ENCODE results near the gene FURIN.
"Not testable (repeated sequence)": the region's sequence is repeated elsewhere in the genome, so short reads cannot be mapped to it uniquely, and the experiment has no call there.

Gene FURIN

DNA sequence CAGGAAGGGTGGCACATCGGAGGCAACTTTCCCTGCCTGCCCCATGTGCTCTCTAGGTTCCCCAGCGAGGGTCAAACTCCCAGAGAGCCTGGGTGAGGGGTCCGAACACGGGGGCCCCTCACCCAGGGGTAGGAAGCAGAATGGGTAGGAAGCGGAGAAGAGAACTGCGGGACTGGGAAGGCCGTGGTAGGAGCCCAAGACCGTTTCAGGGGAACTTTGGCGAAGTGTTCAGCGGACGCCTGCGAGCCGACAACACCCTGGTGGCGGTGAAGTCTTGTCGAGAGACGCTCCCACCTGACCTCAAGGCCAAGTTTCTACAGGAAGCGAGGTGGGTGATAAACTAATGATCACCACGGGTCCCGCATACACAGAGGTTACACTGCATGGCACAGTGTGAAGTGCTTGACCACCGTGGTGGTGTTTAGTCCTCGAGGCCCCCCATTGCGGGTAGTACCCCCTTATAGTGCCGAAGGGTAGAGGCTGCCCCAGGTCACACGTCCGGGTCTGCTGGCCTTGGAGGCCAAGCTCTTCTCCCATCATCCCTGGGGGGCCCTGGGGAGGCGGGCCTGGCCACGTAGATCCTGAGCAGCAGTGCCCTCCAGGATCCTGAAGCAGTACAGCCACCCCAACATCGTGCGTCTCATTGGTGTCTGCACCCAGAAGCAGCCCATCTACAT, 24.2 kb downstream of the FURIN start:
- DNase-seq (ENCODE audit: low read depth): no peak
- TF ChIP-seq, protein P1, sequence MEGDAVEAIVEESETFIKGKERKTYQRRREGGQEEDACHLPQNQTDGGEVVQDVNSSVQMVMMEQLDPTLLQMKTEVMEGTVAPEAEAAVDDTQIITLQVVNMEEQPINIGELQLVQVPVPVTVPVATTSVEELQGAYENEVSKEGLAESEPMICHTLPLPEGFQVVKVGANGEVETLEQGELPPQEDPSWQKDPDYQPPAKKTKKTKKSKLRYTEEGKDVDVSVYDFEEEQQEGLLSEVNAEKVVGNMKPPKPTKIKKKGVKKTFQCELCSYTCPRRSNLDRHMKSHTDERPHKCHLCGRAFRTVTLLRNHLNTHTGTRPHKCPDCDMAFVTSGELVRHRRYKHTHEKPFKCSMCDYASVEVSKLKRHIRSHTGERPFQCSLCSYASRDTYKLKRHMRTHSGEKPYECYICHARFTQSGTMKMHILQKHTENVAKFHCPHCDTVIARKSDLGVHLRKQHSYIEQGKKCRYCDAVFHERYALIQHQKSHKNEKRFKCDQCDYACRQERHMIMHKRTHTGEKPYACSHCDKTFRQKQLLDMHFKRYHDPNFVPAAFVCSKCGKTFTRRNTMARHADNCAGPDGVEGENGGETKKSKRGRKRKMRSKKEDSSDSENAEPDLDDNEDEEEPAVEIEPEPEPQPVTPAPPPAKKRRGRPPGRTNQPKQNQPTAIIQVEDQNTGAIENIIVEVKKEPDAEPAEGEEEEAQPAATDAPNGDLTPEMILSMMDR (IDR thresholded peaks at IDR 0.05; ENCODE audit: control insufficient read depth, insufficient read depth, low read depth, low read length, missing control alignments): no peak
- H3K4me3 ChIP-seq (ENCODE audit: control insufficient read depth, low read depth, low read length): no peak overlapping the region

DNA sequence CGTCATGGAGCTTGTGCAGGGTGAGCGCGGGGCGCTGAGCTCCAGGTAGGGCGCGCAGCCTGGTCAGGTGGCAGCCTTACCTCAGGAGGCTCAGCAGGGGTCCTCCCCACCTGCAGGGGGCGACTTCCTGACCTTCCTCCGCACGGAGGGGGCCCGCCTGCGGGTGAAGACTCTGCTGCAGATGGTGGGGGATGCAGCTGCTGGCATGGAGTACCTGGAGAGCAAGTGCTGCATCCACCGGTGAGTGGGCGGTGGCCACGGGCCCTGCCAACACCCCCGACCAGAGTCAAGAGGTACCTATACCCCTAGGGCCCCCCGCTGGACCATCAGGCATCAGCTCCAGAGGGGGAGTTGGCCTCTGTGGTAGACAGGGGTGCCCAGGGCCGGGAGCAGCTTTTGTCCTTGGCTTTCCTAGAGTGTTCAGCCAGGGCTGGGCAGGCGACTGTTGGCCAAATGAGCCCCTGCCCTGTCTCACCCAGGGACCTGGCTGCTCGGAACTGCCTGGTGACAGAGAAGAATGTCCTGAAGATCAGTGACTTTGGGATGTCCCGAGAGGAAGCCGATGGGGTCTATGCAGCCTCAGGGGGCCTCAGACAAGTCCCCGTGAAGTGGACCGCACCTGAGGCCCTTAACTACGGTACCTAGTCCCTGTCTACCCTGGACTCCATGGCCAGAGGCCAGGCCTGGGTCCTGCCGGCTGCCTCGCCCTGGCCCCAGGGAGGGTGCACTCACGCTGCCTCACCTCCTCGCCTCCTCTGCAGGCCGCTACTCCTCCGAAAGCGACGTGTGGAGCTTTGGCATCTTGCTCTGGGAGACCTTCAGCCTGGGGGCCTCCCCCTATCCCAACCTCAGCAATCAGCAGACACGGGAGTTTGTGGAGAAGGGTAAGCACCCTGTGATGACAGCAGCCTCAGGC, 25.0 kb downstream of the FURIN start:
- no peak for DNase-seq (ENCODE audit: low read depth)
- H3K4me3 ChIP-seq (ENCODE audit: control insufficient read depth, low read depth, low read length): no peak overlapping the region
- TF ChIP-seq, protein P1 (IDR thresholded peaks at IDR 0.05; ENCODE audit: control insufficient read depth, insufficient read depth, low read depth, low read length, missing control alignments): no peak

DNA sequence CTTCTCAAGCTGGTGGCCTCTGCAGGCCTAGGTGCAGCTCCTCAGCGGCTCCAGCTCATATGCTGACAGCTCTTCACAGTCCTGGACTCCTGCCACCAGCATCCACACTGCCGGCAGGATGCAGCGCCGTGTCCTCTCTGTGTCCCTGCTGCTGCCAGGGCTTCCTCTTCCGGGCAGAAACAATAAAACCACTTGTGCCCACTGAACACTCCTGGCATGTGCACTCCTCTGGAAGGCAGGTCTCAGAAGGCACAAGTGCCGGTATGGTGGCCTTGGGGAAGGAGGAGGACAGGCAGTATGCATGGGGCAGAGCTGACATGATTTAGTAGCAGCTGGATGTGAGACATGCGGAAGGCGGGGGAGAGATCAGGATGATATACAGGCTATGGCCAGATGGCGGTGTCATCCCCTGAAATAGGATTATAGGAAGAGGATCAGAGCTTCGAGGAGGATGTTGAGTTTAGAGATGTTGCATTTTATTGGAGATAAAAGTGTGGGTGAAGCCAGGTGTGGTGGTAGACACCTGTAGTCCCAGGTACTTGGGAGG, 27.3 kb downstream of the FURIN start:
- H3K4me3 ChIP-seq (ENCODE audit: control insufficient read depth, low read depth, low read length): no peak overlapping the region
- TF ChIP-seq, protein P1 (IDR thresholded peaks at IDR 0.05; ENCODE audit: control insufficient read depth, insufficient read depth, low read depth, low read length, missing control alignments): peak; percentile 9
- DNase-seq (ENCODE audit: low read depth): no peak

DNA sequence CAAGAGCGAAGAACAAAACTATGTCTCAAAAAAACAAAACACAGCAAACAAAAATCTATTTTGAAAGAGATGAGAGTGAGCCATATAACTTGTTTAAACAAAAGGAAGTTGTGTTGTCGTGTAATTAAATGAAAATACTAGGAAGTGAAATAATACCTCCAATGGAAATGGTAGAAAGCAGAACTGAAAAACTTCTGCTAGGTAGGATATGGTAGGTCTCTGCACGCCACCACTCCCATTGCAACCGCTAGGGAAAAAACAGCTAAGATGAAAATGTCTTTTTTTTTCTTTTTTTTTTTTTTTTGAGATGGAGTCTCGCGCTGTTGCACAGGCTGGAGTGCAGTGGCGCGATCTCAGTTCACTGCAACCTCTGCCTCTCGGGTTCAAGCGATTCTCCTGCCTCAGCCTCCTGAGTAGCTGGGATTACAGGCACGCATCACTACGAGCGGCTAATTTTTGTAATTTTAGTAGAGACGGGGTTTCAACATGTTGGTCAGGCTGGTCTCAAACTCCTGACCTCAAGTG, 28.8 kb downstream of the FURIN start:
- DNase-seq (ENCODE audit: low read depth); H3K4me3 ChIP-seq (ENCODE audit: control insufficient read depth, low read depth, low read length): not testable (repeated sequence)

DNA sequence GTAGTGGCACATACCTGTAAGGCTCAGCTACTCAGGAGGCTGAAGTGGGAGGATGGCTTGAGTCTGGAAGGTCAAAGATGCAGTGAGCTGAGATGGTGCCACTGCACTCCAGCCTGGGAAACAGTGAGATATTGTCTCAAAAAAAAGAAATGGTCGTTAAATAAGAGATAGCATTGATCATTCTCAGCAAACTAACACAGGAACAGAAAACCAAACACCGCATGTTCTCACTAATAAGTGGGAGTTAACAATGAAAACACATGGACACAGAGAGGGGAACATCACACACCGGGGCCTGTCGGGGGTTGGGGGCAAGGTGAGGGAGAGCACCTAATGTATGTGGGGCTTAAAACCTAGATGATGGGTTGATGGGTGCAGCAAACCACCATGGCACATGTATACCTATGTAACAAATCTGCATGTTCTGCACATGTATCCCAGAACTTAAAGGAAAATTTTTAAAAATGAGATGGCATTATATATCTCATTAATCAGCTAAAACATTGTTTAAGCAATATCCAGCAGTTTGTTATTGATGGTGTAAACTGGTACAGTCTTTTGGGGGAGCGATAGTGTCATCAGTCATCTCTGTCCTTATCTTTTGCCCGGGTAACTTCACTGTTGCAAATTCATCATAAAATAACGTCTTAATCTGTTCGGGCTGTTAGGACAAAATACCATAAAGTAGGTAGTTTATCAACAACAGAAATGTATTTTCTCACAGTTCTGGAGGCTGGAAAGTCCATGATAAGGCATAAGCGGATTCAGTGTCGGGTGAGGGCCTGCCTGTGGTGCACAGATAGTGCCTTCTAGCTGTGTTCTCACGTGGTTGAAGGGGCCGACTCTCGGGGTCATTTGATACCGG, 33.0 kb downstream of the FURIN start:
- H3K4me3 ChIP-seq (ENCODE audit: control insufficient read depth, low read depth, low read length): no peak overlapping the region
- TF ChIP-seq, protein P1 (IDR thresholded peaks at IDR 0.05; ENCODE audit: control insufficient read depth, insufficient read depth, low read depth, low read length, missing control alignments): no peak
- DNase-seq (ENCODE audit: low read depth): no peak

DNA sequence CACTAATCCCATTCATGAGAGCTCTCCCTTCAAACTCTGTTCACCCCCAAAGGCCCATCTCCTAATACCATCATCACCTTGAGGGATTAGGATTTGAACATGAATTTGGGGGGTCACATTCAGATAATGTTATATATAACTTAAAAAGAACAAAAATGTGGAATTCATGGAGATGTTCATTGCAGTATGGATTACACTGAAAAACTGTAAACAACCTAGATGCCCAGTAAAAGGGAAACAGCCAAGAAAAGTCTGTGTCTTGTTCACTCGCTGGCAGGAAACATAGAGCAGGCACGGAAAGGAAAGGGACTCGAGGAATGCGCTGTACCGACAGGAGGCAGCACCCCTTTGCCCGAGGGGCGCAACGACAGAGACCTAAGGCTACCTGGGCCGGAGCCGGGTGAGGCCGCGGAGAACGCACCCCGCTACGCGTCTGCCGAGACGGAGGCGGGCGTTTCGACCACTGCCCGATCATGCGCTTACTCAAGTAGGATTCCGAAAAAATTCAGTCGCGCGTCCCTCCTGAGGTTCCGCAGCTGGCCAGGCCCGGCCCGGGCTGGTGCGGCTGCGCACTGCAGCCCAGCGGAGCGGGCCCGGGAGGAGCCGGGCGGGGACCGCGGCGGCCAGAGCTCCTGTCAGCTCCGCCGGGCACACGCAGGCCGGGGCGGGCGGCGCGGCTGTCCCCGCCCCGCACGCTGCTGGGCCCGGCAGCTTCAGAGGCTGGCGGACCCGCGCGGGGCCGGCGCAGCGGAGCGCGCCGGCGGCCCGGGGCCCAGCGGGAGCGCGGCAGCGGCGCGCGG, 33.9 kb downstream of the FURIN start:
- peak overlapping the region; percentile 74 for H3K4me3 ChIP-seq (ENCODE audit: control insufficient read depth, low read depth, low read length)
- TF ChIP-seq, protein P1 (IDR thresholded peaks at IDR 0.05; ENCODE audit: control insufficient read depth, insufficient read depth, low read depth, low read length, missing control alignments): peak; percentile 86
- peak; percentile 23 for DNase-seq (ENCODE audit: low read depth)

Data from AG09309 (cell line).